Esophagus muscularis mucosa (tissue), 4 donors: ENCODE results near the gene PLP2. TPM values are rescaled to one million over a fixed set of nuclear protein-coding genes. Genes with fewer than 3 reads are reported as not detected.

Experiments used
- DNase-seq: peaks from one replicate; pipeline ENCODE4 v3.0.0-alpha.2; 2017; ENCODE audit errors: extremely low spot score
- H3K27ac ChIP-seq, 4 donors: fragments of 200-600 bp; sonication (generic); replicated peaks in 1 of 4; 1 replicate in 3 of 4; 2 replicates in 1 of 4; pipeline ENCODE4 v1.5.1; 2016 to 2019; ENCODE audit warnings: mild to moderate bottlenecking in 1 of 4
- H3K27me3 ChIP-seq, 4 donors: fragments of 200-600 bp; sonication (generic); one replicate each; pipeline versions ENCODE4 v1.5.1 to v1.6.0; 2016 to 2019
- H3K36me3 ChIP-seq, 4 donors: fragments of 200-600 bp; sonication (generic); one replicate each; pipeline ENCODE4 v1.5.1; 2016 to 2019
- H3K4me1 ChIP-seq, 4 donors: fragments of 200-600 bp; sonication (generic); one replicate each; pipeline ENCODE4 v1.5.1; 2016 to 2019
- H3K4me3 ChIP-seq, 4 donors: fragments of 200-600 bp; sonication (generic); 1 replicate in 2 of 4; 2 replicates in 2 of 4; pipeline ENCODE4 v1.5.1; 2016 to 2019; ENCODE audit warnings: mild to moderate bottlenecking in 4 of 4, moderate library complexity in 1 of 4
- H3K9me3 ChIP-seq, 4 donors: fragments of 200-600 bp; sonication (generic); 1 replicate in 3 of 4; 2 replicates in 1 of 4; pipeline ENCODE4 v1.5.1; 2016 to 2019
- CTCF ChIP-seq, 3 experiments: fragments of 200-600 bp in 2 of 3; fragments of 450-650 bp in 1 of 3; sonication (generic) in 2 of 3; IDR thresholded peaks; one replicate each; pipeline ENCODE4 v1.5.1; 2017 to 2019; ENCODE audit warnings: antibody characterized with exemption in 3 of 3, mild to moderate bottlenecking in 2 of 3, moderate library complexity in 1 of 3
- EP300 ChIP-seq: sonication (generic); formaldehyde crosslinking; IDR thresholded peaks from one replicate; pipeline ENCODE4 v1.6.1; 2017; ENCODE audit warnings: antibody characterized with exemption
- POLR2A ChIP-seq: fragments of 450-650 bp; IDR thresholded peaks from one replicate; pipeline ENCODE4 v1.6.1; 2017; ENCODE audit warnings: antibody characterized with exemption, moderate library complexity, mild to moderate bottlenecking, low read depth
- POLR2AphosphoS5 ChIP-seq, 2 donors: sonication (generic); formaldehyde crosslinking; IDR thresholded peaks; one replicate each; pipeline ENCODE4 v1.6.1; 2017; ENCODE audit warnings: antibody characterized with exemption in 2 of 2
- WGBS: methylation state at CpG from one replicate; pipeline ENCODE4 v1.1.5; 2018; 5-methylcytosine and 5-hydroxymethylcytosine counted together
- intact Hi-C: fragments of 100-400 bp; cut with DNase I; formaldehyde crosslinking; loops from one replicate; pipeline ENCODE4 v1.15.1; 2023
- total RNA-seq, 4 donors: library from RNA; depleted of rRNA; stranded (reverse); fragments of >200 nt; gene quantifications; one replicate each; pipeline versions ENCODE4 v1.1.0 to v1.2.1, GENCODE V29; 2016

PLP2 gene
- total RNA-seq, 4 donors from 2014 or later, result 55.3 to 101 (median 76.3) TPM

- DNase-seq, result no peak
- Histone ChIP-seq H3K27me3 (peaks cover 0 to 10% (median 4%) of the 10 kb centered on the region in 4 donors), H3K4me3 (no peak overlapping the region), H3K9me3 (no peaks in the 10 kb centered on the region), H3K4me1 (no peaks in the 10 kb centered on the region), H3K27ac (no peak overlapping the region), H3K36me3 (no peaks in the 10 kb centered on the region)
- intact Hi-C loops, result no loop called here
- TF ChIP-seq POLR2AphosphoS5 (IDR thresholded peaks at IDR 0.05), result no peak
- no peak for TF ChIP-seq EP300
- TF ChIP-seq POLR2A, result no peak
- TF ChIP-seq CTCF (IDR thresholded peaks at IDR 0.05), result no peak
- WGBS, result 96% methylated on average over 2 of the region's 2 CpGs
These were observed 40.5 kb downstream of the PLP2 start for GRCh38 chrX:49212209-49212608.

- H3K4me1 ChIP-seq, result no peaks in the 10 kb centered on the region
- H3K27ac ChIP-seq, result no peak overlapping the region
- no peaks in the 10 kb centered on the region for H3K36me3 ChIP-seq
- intact Hi-C loops, result no loop called here
- peaks cover 0 to 9% (median 4%) of the 10 kb centered on the region in 4 donors for H3K27me3 ChIP-seq
- TF ChIP-seq POLR2AphosphoS5 (IDR thresholded peaks at IDR 0.05) (no peak), POLR2A (no peak), CTCF (IDR thresholded peaks at IDR 0.05) (no peak), EP300 (no peak)
- no peaks in the 10 kb centered on the region for H3K9me3 ChIP-seq
- no peak overlapping the region for H3K4me3 ChIP-seq
- DNase-seq, result no peak
- 69% methylated on average over 1 of the region's 1 CpG for WGBS
These were observed 41.2 kb downstream of the PLP2 start for GRCh38 chrX:49212861-49213260.

GRCh38 chrX:49214416-49214815 is 42.7 kb downstream of the PLP2 start:
- WGBS, result 79% methylated on average over 2 of the region's 2 CpGs
- DNase-seq, result no peak
- Histone ChIP-seq H3K4me3 (no peak overlapping the region), H3K27ac (no peak overlapping the region), H3K9me3 (no peaks in the 10 kb centered on the region), H3K4me1 (no peaks in the 10 kb centered on the region), H3K27me3 (peaks cover 0 to 8% (median 3%) of the 10 kb centered on the region in 4 donors), H3K36me3 (no peaks in the 10 kb centered on the region)
- intact Hi-C loops, result no loop called here
- no peak for TF ChIP-seq CTCF (IDR thresholded peaks at IDR 0.05)
- TF ChIP-seq POLR2A, result no peak
- TF ChIP-seq EP300, result no peak
- no peak for TF ChIP-seq POLR2AphosphoS5 (IDR thresholded peaks at IDR 0.05)

- no peak for TF ChIP-seq CTCF (IDR thresholded peaks at IDR 0.05)
- TF ChIP-seq POLR2AphosphoS5 (IDR thresholded peaks at IDR 0.05), result no peak
- no peak for TF ChIP-seq EP300
- no peak for TF ChIP-seq POLR2A
- intact Hi-C loops, result no loop called here
- peaks cover 0 to 8% (median 0%) of the 10 kb centered on the region in 4 donors for H3K27me3 ChIP-seq
- H3K9me3 ChIP-seq, result no peaks in the 10 kb centered on the region
- H3K27ac ChIP-seq, result no peak overlapping the region
- DNase-seq, result no peak
- H3K4me1 ChIP-seq, result no peaks in the 10 kb centered on the region
- no peak overlapping the region for H3K4me3 ChIP-seq
- 88% methylated on average over 14 of the region's 14 CpGs for WGBS
- no peaks in the 10 kb centered on the region for H3K36me3 ChIP-seq
These were observed 43.4 kb downstream of the PLP2 start for GRCh38 chrX:49214996-49215526.

GRCh38 chrX:49220100-49220499 is 48.4 kb downstream of the PLP2 start:
- no peak for TF ChIP-seq EP300
- H3K4me1 ChIP-seq, result no peaks in the 10 kb centered on the region
- intact Hi-C loops, result no loop called here
- H3K4me3 ChIP-seq, result no peak overlapping the region
- H3K9me3 ChIP-seq, result no peaks in the 10 kb centered on the region
- H3K27ac ChIP-seq, result no peak overlapping the region
- no peaks in the 10 kb centered on the region for H3K36me3 ChIP-seq
- H3K27me3 ChIP-seq, result no peaks in the 10 kb centered on the region
- DNase-seq, result no peak
